HEK293 (cell line): ENCODE results near the gene JUND.

Experiments used
- GFI1B ChIP-seq: fragments of 450-650 bp; formaldehyde crosslinking; IDR thresholded peaks from 2 replicates; pipeline ENCODE4 v1.5.1; 2016; ENCODE audit warnings: missing biosample characterization, missing genetic modification characterization
- GLIS2 ChIP-seq: fragments of 450-650 bp; formaldehyde crosslinking; IDR thresholded peaks from 2 replicates; pipeline ENCODE4 v1.5.1; 2016; ENCODE audit warnings: missing biosample characterization, missing genetic modification characterization
- HOXA7 ChIP-seq: sonication (generic); formaldehyde crosslinking; IDR thresholded peaks from 2 replicates; pipeline ENCODE4 v1.8.1; 2022; ENCODE audit warnings: missing genetic modification reagents, borderline replicate concordance
- HOXD13 ChIP-seq: sonication (generic); formaldehyde crosslinking; IDR thresholded peaks from 2 replicates; pipeline ENCODE4 v1.8.0; 2022; ENCODE audit warnings: missing genetic modification reagents, borderline replicate concordance
- KLF10 ChIP-seq: fragments of 450-650 bp; IDR thresholded peaks from 2 replicates; pipeline ENCODE4 v1.5.1; 2018; ENCODE audit warnings: missing biosample characterization, mild to moderate bottlenecking, missing genetic modification characterization
- PBX3 ChIP-seq: sonication (generic); formaldehyde crosslinking; IDR thresholded peaks from 2 replicates; pipeline ENCODE4 v1.8.1; 2022; ENCODE audit warnings: mild to moderate bottlenecking, moderate library complexity, missing genetic modification reagents
- ZBTB10 ChIP-seq: fragments of 450-650 bp; formaldehyde crosslinking; IDR thresholded peaks from 2 replicates; pipeline ENCODE4 v1.5.1; 2016; ENCODE audit warnings: missing biosample characterization, missing genetic modification characterization
- ZBTB49 ChIP-seq: fragments of 450-650 bp; formaldehyde crosslinking; IDR thresholded peaks from 2 replicates; pipeline ENCODE4 v1.5.1; 2016; ENCODE audit warnings: missing biosample characterization, missing genetic modification characterization, low read depth
- ZNF23 ChIP-seq: fragments of 450-650 bp; formaldehyde crosslinking; IDR thresholded peaks from 2 replicates; pipeline ENCODE4 v1.5.1; 2016; ENCODE audit warnings: missing biosample characterization, missing genetic modification characterization, borderline replicate concordance
- ZNF248 ChIP-seq: fragments of 450-650 bp; formaldehyde crosslinking; IDR thresholded peaks from 2 replicates; pipeline ENCODE4 v1.5.1; 2017; ENCODE audit warnings: missing biosample characterization, missing genetic modification characterization
- ZNF302 ChIP-seq: fragments of 450-650 bp; formaldehyde crosslinking; IDR thresholded peaks from 2 replicates; pipeline ENCODE4 v1.5.1; 2016; ENCODE audit warnings: missing biosample characterization, missing genetic modification characterization, low read depth
- ZNF37A ChIP-seq: fragments of 450-650 bp; IDR thresholded peaks from 2 replicates; pipeline ENCODE4 v1.5.1; 2018; ENCODE audit warnings: missing biosample characterization, missing genetic modification characterization
- ZNF555 ChIP-seq: fragments of 450-650 bp; formaldehyde crosslinking; conservative IDR thresholded peaks from 2 replicates; pipeline ENCODE4 v1.5.1; 2017; ENCODE audit warnings: missing biosample characterization, mild to moderate bottlenecking, missing genetic modification characterization, inconsistent platforms
- ZNF571 ChIP-seq: fragments of 450-650 bp; formaldehyde crosslinking; IDR thresholded peaks from 2 replicates; pipeline ENCODE4 v1.5.0; 2017; ENCODE audit warnings: missing biosample characterization, missing genetic modification characterization
- ZNF585B ChIP-seq: fragments of 450-650 bp; formaldehyde crosslinking; IDR thresholded peaks from 2 replicates; pipeline ENCODE4 v1.5.1; 2016; ENCODE audit warnings: missing biosample characterization, missing genetic modification characterization
- ZNF660 ChIP-seq: fragments of 450-650 bp; IDR thresholded peaks from 2 replicates; pipeline ENCODE4 v1.5.1; 2018; ENCODE audit warnings: missing biosample characterization, mild to moderate bottlenecking, missing genetic modification characterization
- ZNF791 ChIP-seq: fragments of 450-650 bp; formaldehyde crosslinking; IDR thresholded peaks from 2 replicates; pipeline ENCODE4 v1.5.1; 2016; ENCODE audit warnings: missing biosample characterization, missing genetic modification characterization
- ZNF837 ChIP-seq: fragments of 450-650 bp; formaldehyde crosslinking; IDR thresholded peaks from 2 replicates; pipeline ENCODE4 v1.5.1; 2016; ENCODE audit warnings: missing biosample characterization, missing genetic modification characterization
- TF ChIP-seq, protein P1 (sequence below): fragments of 450-650 bp; formaldehyde crosslinking; IDR thresholded peaks from 2 replicates; pipeline ENCODE4 v1.5.1; 2016; ENCODE audit warnings: missing biosample characterization, missing genetic modification characterization
- TF ChIP-seq, protein P2 (sequence below): fragments of 450-650 bp; formaldehyde crosslinking; IDR thresholded peaks from 2 replicates; pipeline ENCODE4 v1.5.1; 2017; ENCODE audit warnings: missing biosample characterization, missing genetic modification characterization
- TF ChIP-seq, protein P3 (sequence below): fragments of 450-650 bp; formaldehyde crosslinking; IDR thresholded peaks from 2 replicates; pipeline ENCODE4 v1.5.1; 2016; ENCODE audit warnings: missing biosample characterization, missing genetic modification characterization

JUND gene

DNA sequence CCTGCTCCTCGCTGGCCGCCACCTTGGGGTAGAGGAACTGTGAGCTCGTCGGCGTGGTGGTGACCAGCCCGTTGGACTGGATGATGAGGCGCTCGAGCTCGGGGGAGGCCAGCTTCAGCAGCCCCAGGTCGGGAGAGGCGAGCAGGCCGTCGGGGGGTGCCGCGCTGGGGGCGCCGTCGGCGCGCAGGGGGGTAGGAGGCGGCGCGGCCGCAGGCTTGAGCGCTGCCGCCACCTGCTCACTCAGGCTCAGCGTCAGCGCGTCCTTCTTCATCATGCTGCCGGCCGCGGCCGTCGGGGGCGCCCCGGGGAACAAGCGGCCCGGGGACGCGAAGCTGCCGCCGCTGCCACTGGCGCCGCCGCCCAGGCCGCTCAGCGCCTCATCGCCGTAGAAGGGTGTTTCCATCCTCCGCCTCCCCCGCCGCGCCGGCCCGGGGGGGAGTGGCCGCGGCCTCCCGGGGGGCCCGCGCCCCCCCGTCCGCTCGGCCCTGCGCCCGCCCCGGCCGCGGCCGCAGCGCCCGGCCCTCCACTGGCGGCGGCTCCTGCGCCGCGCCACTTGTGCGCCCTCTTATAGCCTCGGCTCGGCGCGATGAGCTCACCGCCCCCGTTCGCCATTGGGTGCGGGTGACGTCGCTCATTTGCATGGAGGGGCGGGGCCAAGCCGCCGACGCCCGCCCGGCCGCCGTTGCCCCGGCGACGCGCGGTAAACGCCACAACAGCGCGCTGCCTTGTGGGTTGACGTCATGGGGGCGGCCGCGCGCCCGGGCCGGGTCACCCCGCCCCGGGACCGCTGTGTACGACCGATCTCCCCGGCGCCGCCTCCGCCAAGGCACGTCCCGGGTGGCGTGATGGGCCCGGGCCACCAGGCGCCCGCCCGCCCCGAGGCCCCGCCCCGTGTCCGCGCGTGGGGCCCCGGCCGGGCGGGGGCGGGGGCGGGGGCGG is at the start of gene JUND (continued):
- TF ChIP-seq ZBTB10 (tag by site-specific recombination) = no peak
- TF ChIP-seq ZNF791 (tag by site-specific recombination) = no peak
- no peak for TF ChIP-seq ZNF302 (tag by site-specific recombination)
- TF ChIP-seq, protein P1, sequence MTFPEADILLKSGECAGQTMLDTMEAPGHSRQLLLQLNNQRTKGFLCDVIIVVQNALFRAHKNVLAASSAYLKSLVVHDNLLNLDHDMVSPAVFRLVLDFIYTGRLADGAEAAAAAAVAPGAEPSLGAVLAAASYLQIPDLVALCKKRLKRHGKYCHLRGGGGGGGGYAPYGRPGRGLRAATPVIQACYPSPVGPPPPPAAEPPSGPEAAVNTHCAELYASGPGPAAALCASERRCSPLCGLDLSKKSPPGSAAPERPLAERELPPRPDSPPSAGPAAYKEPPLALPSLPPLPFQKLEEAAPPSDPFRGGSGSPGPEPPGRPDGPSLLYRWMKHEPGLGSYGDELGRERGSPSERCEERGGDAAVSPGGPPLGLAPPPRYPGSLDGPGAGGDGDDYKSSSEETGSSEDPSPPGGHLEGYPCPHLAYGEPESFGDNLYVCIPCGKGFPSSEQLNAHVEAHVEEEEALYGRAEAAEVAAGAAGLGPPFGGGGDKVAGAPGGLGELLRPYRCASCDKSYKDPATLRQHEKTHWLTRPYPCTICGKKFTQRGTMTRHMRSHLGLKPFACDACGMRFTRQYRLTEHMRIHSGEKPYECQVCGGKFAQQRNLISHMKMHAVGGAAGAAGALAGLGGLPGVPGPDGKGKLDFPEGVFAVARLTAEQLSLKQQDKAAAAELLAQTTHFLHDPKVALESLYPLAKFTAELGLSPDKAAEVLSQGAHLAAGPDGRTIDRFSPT (tag by site-specific recombination) = no peak
- peak; percentile 79 for TF ChIP-seq GLIS2 (tag by site-specific recombination)
- TF ChIP-seq ZNF37A (tag by site-specific recombination) = 0 out of 2 replicates have a peak, but pooled peaks have one; percentile 17
- no peak for TF ChIP-seq HOXD13 (CRISPR knock-in tag)
- TF ChIP-seq ZNF837 (tag by site-specific recombination) = no peak
- TF ChIP-seq ZNF23 (tag by site-specific recombination) = no peak
- peak; percentile 70; the same call in 1 of the 2 replicates for TF ChIP-seq KLF10 (tag by site-specific recombination)
- TF ChIP-seq, protein P2, sequence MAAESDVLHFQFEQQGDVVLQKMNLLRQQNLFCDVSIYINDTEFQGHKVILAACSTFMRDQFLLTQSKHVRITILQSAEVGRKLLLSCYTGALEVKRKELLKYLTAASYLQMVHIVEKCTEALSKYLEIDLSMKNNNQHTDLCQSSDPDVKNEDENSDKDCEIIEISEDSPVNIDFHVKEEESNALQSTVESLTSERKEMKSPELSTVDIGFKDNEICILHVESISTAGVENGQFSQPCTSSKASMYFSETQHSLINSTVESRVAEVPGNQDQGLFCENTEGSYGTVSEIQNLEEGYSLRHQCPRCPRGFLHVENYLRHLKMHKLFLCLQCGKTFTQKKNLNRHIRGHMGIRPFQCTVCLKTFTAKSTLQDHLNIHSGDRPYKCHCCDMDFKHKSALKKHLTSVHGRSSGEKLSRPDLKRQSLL = peak; percentile 72; the same call in 1 of the 2 replicates
- no peak for TF ChIP-seq ZNF555
- no peak for TF ChIP-seq GFI1B
- TF ChIP-seq ZNF571 (tag by site-specific recombination) = no peak
- peak; percentile 92 for TF ChIP-seq PBX3 (CRISPR knock-in tag)
- TF ChIP-seq ZNF248 (tag by site-specific recombination) = no peak
- TF ChIP-seq, protein P3, sequence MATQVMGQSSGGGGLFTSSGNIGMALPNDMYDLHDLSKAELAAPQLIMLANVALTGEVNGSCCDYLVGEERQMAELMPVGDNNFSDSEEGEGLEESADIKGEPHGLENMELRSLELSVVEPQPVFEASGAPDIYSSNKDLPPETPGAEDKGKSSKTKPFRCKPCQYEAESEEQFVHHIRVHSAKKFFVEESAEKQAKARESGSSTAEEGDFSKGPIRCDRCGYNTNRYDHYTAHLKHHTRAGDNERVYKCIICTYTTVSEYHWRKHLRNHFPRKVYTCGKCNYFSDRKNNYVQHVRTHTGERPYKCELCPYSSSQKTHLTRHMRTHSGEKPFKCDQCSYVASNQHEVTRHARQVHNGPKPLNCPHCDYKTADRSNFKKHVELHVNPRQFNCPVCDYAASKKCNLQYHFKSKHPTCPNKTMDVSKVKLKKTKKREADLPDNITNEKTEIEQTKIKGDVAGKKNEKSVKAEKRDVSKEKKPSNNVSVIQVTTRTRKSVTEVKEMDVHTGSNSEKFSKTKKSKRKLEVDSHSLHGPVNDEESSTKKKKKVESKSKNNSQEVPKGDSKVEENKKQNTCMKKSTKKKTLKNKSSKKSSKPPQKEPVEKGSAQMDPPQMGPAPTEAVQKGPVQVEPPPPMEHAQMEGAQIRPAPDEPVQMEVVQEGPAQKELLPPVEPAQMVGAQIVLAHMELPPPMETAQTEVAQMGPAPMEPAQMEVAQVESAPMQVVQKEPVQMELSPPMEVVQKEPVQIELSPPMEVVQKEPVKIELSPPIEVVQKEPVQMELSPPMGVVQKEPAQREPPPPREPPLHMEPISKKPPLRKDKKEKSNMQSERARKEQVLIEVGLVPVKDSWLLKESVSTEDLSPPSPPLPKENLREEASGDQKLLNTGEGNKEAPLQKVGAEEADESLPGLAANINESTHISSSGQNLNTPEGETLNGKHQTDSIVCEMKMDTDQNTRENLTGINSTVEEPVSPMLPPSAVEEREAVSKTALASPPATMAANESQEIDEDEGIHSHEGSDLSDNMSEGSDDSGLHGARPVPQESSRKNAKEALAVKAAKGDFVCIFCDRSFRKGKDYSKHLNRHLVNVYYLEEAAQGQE = no peak
- peak; percentile 56; the same call in 1 of the 2 replicates for TF ChIP-seq ZNF660 (tag by site-specific recombination)
- TF ChIP-seq HOXA7 (CRISPR knock-in tag) = no peak
- no peak for TF ChIP-seq ZBTB49 (tag by site-specific recombination)
- no peak for TF ChIP-seq ZNF585B
